HepG2 (cell line): Measurements from ENCODE around the gene MRS2. TPM values are rescaled to one million over a fixed set of nuclear protein-coding genes. Genes with fewer than 3 reads are reported as not detected.

Experiments
- DBP ChIP-seq: sonication (generic); formaldehyde crosslinking; IDR thresholded peaks from 2 replicates; pipeline ENCODE4 v1.4.0; 2020; ENCODE audit warnings: missing genetic modification reagents; ENCODE audit errors: not compliant biosample characterization
- ESRRA ChIP-seq: sonication (generic); formaldehyde crosslinking; IDR thresholded peaks from 2 replicates; pipeline ENCODE4 v1.5.1; 2020; ENCODE audit warnings: mild to moderate bottlenecking, low read depth, missing genetic modification reagents
- GRHL1 ChIP-seq: sonication (generic); formaldehyde crosslinking; conservative IDR thresholded peaks from 2 replicates; pipeline ENCODE4 v1.8.0; 2022; ENCODE audit warnings: missing genetic modification reagents
- GTF2F1 ChIP-seq: fragments of 150-350 bp; IDR thresholded peaks from 2 replicates; pipeline ENCODE4 v1.6.1; 2014; ENCODE audit warnings: low read length
- KDM2A ChIP-seq: sonication (generic); formaldehyde crosslinking; IDR thresholded peaks from 2 replicates; pipeline ENCODE4 v1.4.0; 2020; ENCODE audit warnings: low read depth, missing genetic modification reagents, borderline replicate concordance
- KIAA2018 ChIP-seq: sonication (generic); formaldehyde crosslinking; IDR thresholded peaks from 2 replicates; pipeline ENCODE4 v1.5.0; 2020; ENCODE audit warnings: mild to moderate bottlenecking, missing genetic modification reagents, borderline replicate concordance
- MIER2 ChIP-seq: IDR thresholded peaks from 2 replicates; pipeline ENCODE4 v1.6.1; 2016; ENCODE audit warnings: missing biosample characterization, missing genetic modification reagents
- MTF2 ChIP-seq: sonication (generic); formaldehyde crosslinking; IDR thresholded peaks from 2 replicates; pipeline ENCODE4 v1.5.0; 2020; ENCODE audit warnings: missing genetic modification reagents, borderline replicate concordance
- NCOA2 ChIP-seq: sonication (generic); formaldehyde crosslinking; IDR thresholded peaks from 2 replicates; pipeline ENCODE4 v1.8.0; 2022; ENCODE audit warnings: inconsistent platforms
- SRY ChIP-seq: sonication (generic); formaldehyde crosslinking; IDR thresholded peaks from 2 replicates; pipeline ENCODE4 v1.8.0; 2022; ENCODE audit warnings: mild to moderate bottlenecking, missing genetic modification reagents
- TCF7L2 ChIP-seq: IDR thresholded peaks from 2 replicates; pipeline ENCODE4 v1.6.1; 2011; ENCODE audit warnings: mild to moderate bottlenecking, low read depth, low read length, moderate library complexity
- TOPORS ChIP-seq: sonication (generic); formaldehyde crosslinking; IDR thresholded peaks from 2 replicates; pipeline ENCODE4 v1.8.0; 2023; ENCODE audit warnings: mild to moderate bottlenecking, missing genetic modification reagents
- ZNF501 ChIP-seq: sonication (generic); formaldehyde crosslinking; IDR thresholded peaks from 2 replicates; pipeline ENCODE4 v1.5.1; 2020; ENCODE audit warnings: mild to moderate bottlenecking, moderate library complexity, missing genetic modification reagents
- ZNF660 ChIP-seq: sonication (generic); formaldehyde crosslinking; IDR thresholded peaks from 2 replicates; pipeline ENCODE4 v1.5.1; 2020; ENCODE audit warnings: mild to moderate bottlenecking, low read depth, missing genetic modification reagents, borderline replicate concordance
- ZNF710 ChIP-seq: sonication (generic); formaldehyde crosslinking; IDR thresholded peaks from 2 replicates; pipeline ENCODE4 v1.5.0; 2020; ENCODE audit warnings: mild to moderate bottlenecking, missing genetic modification reagents, borderline replicate concordance
- ZSCAN29 ChIP-seq: sonication (generic); formaldehyde crosslinking; conservative IDR thresholded peaks from 2 replicates; pipeline ENCODE4 v1.4.0; 2020; ENCODE audit warnings: mild to moderate bottlenecking, missing genetic modification reagents
- polyA plus RNA-seq, 8 experiments: library from polyadenylated mRNA; depleted of rRNA in 3 of 8; stranded (reverse) in 7 of 8; unstranded in 1 of 8; fragments of >200 nt; fragmentation: Illumina TruSeq in 4 of 8; extraction: Trizol in 4 of 8; gene quantifications; 2 replicates each; pipeline versions ENCODE4 v1.2.1 to v1.2.3, GENCODE V29; 2011 to 2016; ENCODE audit warnings: low read depth in 4 of 8, missing spikeins in 1 of 8, mixed read lengths in 1 of 8; ENCODE audit not compliant: insufficient read depth in 1 of 8
- total RNA-seq, 5 experiments: library from RNA; depleted of rRNA; stranded (reverse); fragments of >200 nt; fragmentation: Illumina TruSeq; extraction: Trizol; gene quantifications; 2 replicates each; pipeline ENCODE4 v1.2.3, GENCODE V29; 2016; ENCODE audit warnings: low read depth in 1 of 5

The MRS2 gene
- total and polyA plus RNA-seq, 2 of the 13 experiments (the other 11 are each of a cell fraction or from before 2014, with no cell fraction given) = 31.1 to 83.8 TPM

GRCh38 chr6:24402697-24403500, at the start of gene MRS2 (continued):
- TF ChIP-seq KIAA2018 (CRISPR knock-in tag) (no peak), NCOA2 (CRISPR knock-in tag) (no peak), KDM2A (CRISPR knock-in tag) (peak; percentile 97), DBP (CRISPR knock-in tag) (peak; percentile 97), MIER2 (no peak), MTF2 (CRISPR knock-in tag) (peak; percentile 32; the same call in 1 of the 2 replicates), ZNF660 (CRISPR knock-in tag) (peak; percentile 93; the same call in 1 of the 2 replicates), GRHL1 (CRISPR knock-in tag) (no peak), ZNF710 (CRISPR knock-in tag) (peak; percentile 85), GTF2F1 (no peak), SRY (CRISPR knock-in tag) (peak; percentile 100), ESRRA (CRISPR knock-in tag) (peak; percentile 96), TCF7L2 (no peak), TOPORS (CRISPR knock-in tag) (peak; percentile 94; the same call in 1 of the 2 replicates), ZSCAN29 (CRISPR knock-in tag) (0 out of 2 replicates have a peak, but pooled peaks have one; percentile 86), ZNF501 (CRISPR knock-in tag) (peak; percentile 90)
